Spleen (tissue), 11 donors: ENCODE results near the gene SYNJ2. TPM values are rescaled to one million over a fixed set of nuclear protein-coding genes. Genes with fewer than 3 reads are reported as not detected.

Experiments used
- DNase-seq: peaks from one replicate; pipeline ENCODE4 v3.0.0-alpha.2; 2020
- H3K27ac ChIP-seq, 8 donors: fragments of 200-600 bp; sonication (generic) in 7 of 8; 1 replicate in 4 of 8; 2 replicates in 4 of 8; pipeline versions ENCODE4 v1.5.0 to v1.8.0; 2016 to 2021; ENCODE audit warnings: inconsistent platforms in 4 of 8, mild to moderate bottlenecking in 4 of 8, moderate library complexity in 1 of 8
- H3K27me3 ChIP-seq, 7 donors: fragments of 200-600 bp; sonication (generic) in 6 of 7; replicated peaks in 1 of 7; 1 replicate in 4 of 7; 2 replicates in 3 of 7; pipeline versions ENCODE4 v1.5.0 to v1.8.0; 2016 to 2021; ENCODE audit warnings: inconsistent platforms in 3 of 7, mild to moderate bottlenecking in 1 of 7
- H3K36me3 ChIP-seq, 6 donors: fragments of 200-600 bp; sonication (generic) in 5 of 6; 1 replicate in 4 of 6; 2 replicates in 2 of 6; pipeline versions ENCODE4 v1.5.0 to v1.8.0; 2016 to 2021; ENCODE audit warnings: inconsistent platforms in 2 of 6
- H3K4me1 ChIP-seq, 6 donors: fragments of 200-600 bp; sonication (generic) in 5 of 6; 1 replicate in 3 of 6; 2 replicates in 3 of 6; pipeline versions ENCODE4 v1.5.0 to v1.8.0; 2016 to 2021; ENCODE audit warnings: inconsistent platforms in 3 of 6
- H3K4me3 ChIP-seq, 8 donors: fragments of 200-600 bp; sonication (generic) in 7 of 8; 1 replicate in 4 of 8; 2 replicates in 4 of 8; pipeline versions ENCODE4 v1.5.0 to v1.8.0; 2016 to 2021; ENCODE audit warnings: inconsistent platforms in 4 of 8, mild to moderate bottlenecking in 4 of 8, moderate library complexity in 2 of 8
- H3K9me3 ChIP-seq, 8 donors: fragments of 200-600 bp; sonication (generic) in 7 of 8; 1 replicate in 4 of 8; 2 replicates in 4 of 8; pipeline versions ENCODE4 v1.5.0 to v1.8.0; 2016 to 2021; ENCODE audit warnings: inconsistent platforms in 4 of 8
- CTCF ChIP-seq, 11 experiments: fragments of 200-600 bp in 7 of 11; fragments of 450-650 bp in 4 of 11; sonication (generic) in 4 of 11; IDR thresholded peaks in 8 of 11; conservative IDR thresholded peaks in 3 of 11; 1 replicate in 7 of 11; 2 replicates in 4 of 11; pipeline versions ENCODE4 v1.4.0 to v1.8.0; 2016 to 2021; ENCODE audit warnings: antibody characterized with exemption in 11 of 11, inconsistent platforms in 4 of 11, mild to moderate bottlenecking in 1 of 11
- POLR2A ChIP-seq, 3 donors: fragments of 450-650 bp; IDR thresholded peaks; one replicate each; pipeline ENCODE4 v1.5.1; 2017; ENCODE audit warnings: antibody characterized with exemption in 3 of 3, mild to moderate bottlenecking in 1 of 3
- POLR2AphosphoS5 ChIP-seq, 3 donors: sonication (generic); formaldehyde crosslinking; IDR thresholded peaks; one replicate each; pipeline ENCODE4 v1.5.1; 2017; ENCODE audit warnings: antibody characterized with exemption in 3 of 3
- WGBS, 5 donors: extraction: QIAGEN DNeasy Blood & Tissue Kit in 3 of 5; methylation state at CpG; one replicate each; pipeline versions ENCODE4 v1.1.5 to v1.1.7; 2013 to 2018; 5-methylcytosine and 5-hydroxymethylcytosine counted together
- intact Hi-C: fragments of 100-400 bp; cut with DNase I; formaldehyde crosslinking; loops from one replicate; pipeline ENCODE4 v1.15.0; 2023; ENCODE audit warnings: low total_unique reads
- polyA plus RNA-seq, 3 donors: library from polyadenylated mRNA; stranded (reverse); fragments of 200-250 nt; gene quantifications; one replicate each; pipeline ENCODE4 v1.2.1, GENCODE V29; 2013
- total RNA-seq, 7 donors: library from RNA; depleted of rRNA in 3 of 7; stranded (reverse); fragments of >200 nt in 3 of 7; fragmentation: NEBNext Ultra II Directional in 4 of 7; extraction: Animal tissue kit (Norgen Biotek cat#: 25700) in 4 of 7; gene quantifications; one replicate each; pipeline versions ENCODE4 v1.1.0 to v1.2.1, GENCODE V29; 2016 to 2021
- donor health status: healthy with polysubstance abuse.
- donor health status: DM: no; HTN: no; CAD: no; lungs with moderate emphysema.
- donor health status: DM: no; HTN: no; CAD: no.
- donor health status: Bipolar disorder and iron deficiency.
- donor health status: healthy.
- donor health status: DM: no; HTN: no; CAD: no.
- donor health status: DM: yes; HTN: yes; CAD: no.

SYNJ2 gene
- total and polyA plus RNA-seq, 10 donors, result 2.4 to 34.0 (median 9.2) TPM

DNA sequence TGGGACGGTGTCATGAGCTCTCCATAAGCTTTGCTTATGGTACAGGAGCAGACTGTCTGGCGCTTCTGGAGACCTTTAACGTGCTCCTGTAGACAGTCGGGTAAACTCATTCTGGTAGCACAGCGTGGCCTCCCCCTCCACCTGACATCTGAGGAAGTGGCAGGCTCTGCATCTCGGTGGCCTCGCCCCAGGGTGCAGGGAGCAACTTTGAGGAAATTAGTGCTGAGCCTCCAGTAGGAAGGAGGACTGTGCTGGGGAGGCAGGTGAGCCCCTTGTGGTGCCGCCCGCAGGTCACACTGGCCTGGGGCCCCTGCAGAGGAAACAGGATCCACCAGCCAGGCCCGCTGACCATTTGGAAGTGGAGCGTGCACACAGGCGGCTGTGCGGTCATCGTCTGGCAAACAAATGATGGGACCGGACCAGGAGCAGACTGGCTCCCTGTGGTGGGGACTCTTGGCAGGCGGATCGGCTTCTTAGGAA is 57.9 kb downstream of the SYNJ2 start:
- 65 to 73% (median 71%) methylated on average over 16 to 17 of the region's 17 CpGs for WGBS, 5 donors
- Histone ChIP-seq H3K27me3 (no peaks in the 10 kb centered on the region), H3K4me3 (no peak overlapping the region), H3K4me1 (peaks cover 0 to 24% (median 7%) of the 10 kb centered on the region in 6 donors), H3K36me3 (peaks cover 0 to 68% (median 8%) of the 10 kb centered on the region in 6 donors), H3K27ac (no peak overlapping the region), H3K9me3 (peaks cover 0 to 3% (median 0%) of the 10 kb centered on the region in 8 donors)
- intact Hi-C loops, result no loop called here
- peak; percentile 66 for DNase-seq
- TF ChIP-seq POLR2A (IDR thresholded peaks at IDR 0.05) (no peak), POLR2AphosphoS5 (IDR thresholded peaks at IDR 0.05) (no peak), CTCF (IDR thresholded peaks at IDR 0.05 in 8 of 11, conservative IDR thresholded peaks at IDR 0.05 in 3 of 11) (no peak)

DNA sequence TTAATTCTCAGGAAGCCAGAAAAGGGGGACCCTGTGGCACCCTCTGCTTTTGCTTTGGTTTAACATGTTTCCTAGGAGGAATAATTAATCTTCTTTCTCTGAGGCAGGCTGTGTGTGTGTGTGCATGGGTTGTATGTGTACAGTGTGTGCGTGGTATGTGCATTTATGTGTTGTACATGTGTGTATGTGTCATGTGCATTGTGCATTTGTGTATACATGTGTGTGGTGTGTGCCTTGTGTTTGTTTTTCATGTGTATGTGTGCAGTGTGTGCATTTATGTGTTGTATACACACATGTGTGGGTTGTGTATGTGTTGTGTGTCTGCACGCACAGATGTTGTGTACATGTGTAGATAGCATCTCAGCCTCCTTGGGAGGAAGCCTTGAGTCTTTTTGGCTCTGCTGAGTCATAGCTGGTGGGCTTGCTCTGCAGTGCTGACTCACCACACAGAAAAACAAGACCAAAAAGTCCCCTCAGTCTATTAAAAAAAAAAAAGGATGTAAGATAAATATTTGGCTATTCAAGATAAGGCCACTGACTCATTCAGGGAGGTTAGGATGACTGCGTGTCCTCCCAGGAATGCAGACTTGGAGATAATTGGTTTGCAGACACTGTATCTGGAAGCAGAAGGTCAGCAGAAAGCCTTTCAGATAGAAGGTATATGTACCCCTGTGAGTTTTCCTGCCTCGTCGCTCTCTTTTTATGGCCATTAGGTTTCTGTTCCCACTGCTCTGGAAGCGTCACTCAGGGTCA is 58.6 kb downstream of the SYNJ2 start:
- peak overlapping the region in 3 of 8 donors; percentile 42 to 51 (median 45) for H3K27ac ChIP-seq
- no peak overlapping the region for H3K4me3 ChIP-seq
- H3K4me1 ChIP-seq, result peaks cover 0 to 24% (median 7%) of the 10 kb centered on the region in 6 donors
- intact Hi-C loops, result no loop called here
- DNase-seq, result no peak
- H3K9me3 ChIP-seq, result peaks cover 0 to 3% (median 0%) of the 10 kb centered on the region in 8 donors
- TF ChIP-seq CTCF (IDR thresholded peaks at IDR 0.05 in 8 of 11, conservative IDR thresholded peaks at IDR 0.05 in 3 of 11) (no peak), POLR2AphosphoS5 (IDR thresholded peaks at IDR 0.05) (no peak), POLR2A (IDR thresholded peaks at IDR 0.05) (no peak)
- WGBS, 5 donors, result 39 to 59% (median 53%) methylated on average over 6 of the region's 6 CpGs
- H3K36me3 ChIP-seq, result peaks cover 0 to 71% (median 8%) of the 10 kb centered on the region in 6 donors
- H3K27me3 ChIP-seq, result no peaks in the 10 kb centered on the region

DNA sequence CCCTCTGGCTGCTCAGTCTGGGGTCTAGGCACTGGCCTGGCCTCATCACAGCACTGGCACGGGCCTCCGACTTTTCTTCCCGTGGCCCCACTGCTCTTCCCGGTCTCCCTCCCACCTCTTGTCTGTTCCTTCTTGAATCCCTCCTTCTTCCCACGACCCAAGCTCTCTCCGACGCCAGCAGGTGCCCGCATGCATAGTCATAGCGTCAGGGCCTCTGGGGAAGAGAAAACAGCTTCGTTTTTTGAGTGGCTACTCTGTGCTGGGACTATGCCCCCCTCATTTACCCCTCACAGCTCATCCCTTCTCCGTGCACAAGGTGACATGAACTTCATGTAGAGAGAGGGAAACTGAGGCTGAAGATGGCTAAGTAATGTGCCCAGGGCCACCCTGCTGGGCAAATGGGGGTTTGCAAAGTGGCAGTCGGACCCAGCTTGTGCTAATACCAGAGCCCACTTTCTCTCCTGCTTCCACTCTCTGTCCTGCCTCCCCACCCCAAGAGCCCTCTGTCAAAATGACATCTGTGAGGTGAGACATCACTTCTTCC is 59.2 kb downstream of the SYNJ2 start:
- WGBS, 5 donors, result 67 to 86% (median 74%) methylated on average over 12 of the region's 12 CpGs
- intact Hi-C loops, result no loop called here
- Histone ChIP-seq H3K36me3 (peaks cover 0 to 74% (median 8%) of the 10 kb centered on the region in 6 donors), H3K27ac (peak overlapping the region in 3 of 8 donors; percentile 42 to 51 (median 45)), H3K9me3 (peaks cover 0 to 3% (median 0%) of the 10 kb centered on the region in 8 donors), H3K4me1 (peaks cover 0 to 24% (median 7%) of the 10 kb centered on the region in 6 donors), H3K27me3 (no peaks in the 10 kb centered on the region), H3K4me3 (no peak overlapping the region)
- peak; percentile 51 for DNase-seq
- TF ChIP-seq POLR2A (IDR thresholded peaks at IDR 0.05), result no peak
- no peak for TF ChIP-seq POLR2AphosphoS5 (IDR thresholded peaks at IDR 0.05)
- TF ChIP-seq CTCF (IDR thresholded peaks at IDR 0.05 in 8 of 11, conservative IDR thresholded peaks at IDR 0.05 in 3 of 11), result no peak

GRCh38 chr6:158041370-158041769 is 59.7 kb downstream of the SYNJ2 start:
- peak overlapping the region in 2 of 8 donors; percentile 42 to 45 for H3K27ac ChIP-seq
- no peaks in the 10 kb centered on the region for H3K27me3 ChIP-seq
- H3K4me3 ChIP-seq, result no peak overlapping the region
- TF ChIP-seq POLR2A (IDR thresholded peaks at IDR 0.05) (no peak), CTCF (IDR thresholded peaks at IDR 0.05 in 8 of 11, conservative IDR thresholded peaks at IDR 0.05 in 3 of 11) (no peak), POLR2AphosphoS5 (IDR thresholded peaks at IDR 0.05) (no peak)
- no peak for DNase-seq
- intact Hi-C loops, result no loop called here
- peaks cover 0 to 74% (median 8%) of the 10 kb centered on the region in 6 donors for H3K36me3 ChIP-seq
- WGBS, 5 donors, result 62 to 83% (median 77%) methylated on average over 4 of the region's 4 CpGs
- H3K4me1 ChIP-seq, result peaks cover 0 to 24% (median 7%) of the 10 kb centered on the region in 6 donors
- H3K9me3 ChIP-seq, result no peaks in the 10 kb centered on the region
